OCI-LY1 (cell line): ENCODE results near the gene BHLHE40.

Experiments
- H2AFZ ChIP-seq: fragments of 200-600 bp; sonication (generic), shearing (Covaris generic); 2 replicates; pipeline ENCODE4 v1.6.0; 2014; ENCODE audit warnings: antibody characterized with exemption, mild to moderate bottlenecking, low read length
- H3F3A ChIP-seq: fragments of 200-600 bp; sonication (generic), shearing (Covaris generic); 2 replicates; pipeline ENCODE4 v1.6.0; 2014; ENCODE audit warnings: mild to moderate bottlenecking, antibody characterized with exemption, low read length, moderate library complexity; ENCODE audit not compliant: insufficient read depth
- H3K27ac ChIP-seq: fragments of 200-600 bp; sonication (generic); 2 replicates; pipeline ENCODE4 v1.5.1; 2014; ENCODE audit warnings: low read length, mixed run types, mild to moderate bottlenecking, low read depth; ENCODE audit not compliant: poor library complexity, severe bottlenecking
- H3K27me3 ChIP-seq: fragments of 200-600 bp; sonication (generic); 2 replicates; pipeline ENCODE4 v1.6.0; 2014; ENCODE audit warnings: antibody characterized with exemption, mild to moderate bottlenecking, low read length, moderate library complexity; ENCODE audit not compliant: insufficient read depth
- H3K36me3 ChIP-seq: fragments of 200-600 bp; sonication (generic); 2 replicates; pipeline ENCODE4 v1.6.1; 2014; ENCODE audit warnings: mild to moderate bottlenecking, antibody characterized with exemption, low read length, moderate library complexity, mixed read lengths; ENCODE audit not compliant: insufficient read depth
- H3K4me1 ChIP-seq: fragments of 200-600 bp; sonication (generic); 2 replicates; pipeline ENCODE4 v1.5.1; 2014; ENCODE audit warnings: mild to moderate bottlenecking, low read length, moderate library complexity; ENCODE audit not compliant: insufficient read depth, severe bottlenecking
- H3K4me2 ChIP-seq: fragments of 200-600 bp; sonication (generic), shearing (Covaris generic); 2 replicates; pipeline ENCODE4 v1.6.1; 2014; ENCODE audit warnings: low read length
- H3K4me3 ChIP-seq: fragments of 200-600 bp; sonication (generic); 2 replicates; pipeline ENCODE4 v1.5.1; 2014; ENCODE audit warnings: low read length, low read depth, mild to moderate bottlenecking, mixed read lengths; ENCODE audit not compliant: poor library complexity, severe bottlenecking
- H3K79me2 ChIP-seq: fragments of 200-600 bp; shearing (Covaris generic); 2 replicates; pipeline ENCODE4 v1.6.1; 2016; ENCODE audit warnings: mixed run types, low read length, mixed read lengths; ENCODE audit not compliant: insufficient read depth
- H3K9ac ChIP-seq: fragments of 200-600 bp; sonication (generic), shearing (Covaris generic); 2 replicates; pipeline ENCODE4 v1.6.1; 2014; ENCODE audit warnings: mild to moderate bottlenecking, low read length, mixed read lengths
- H3K9me2 ChIP-seq: fragments of 200-600 bp; sonication (generic), shearing (Covaris generic); 2 replicates; pipeline ENCODE4 v1.6.1; 2014; ENCODE audit warnings: low read depth, mild to moderate bottlenecking, low read length, mixed read lengths
- H3K9me3 ChIP-seq: fragments of 200-600 bp; shearing (Covaris generic); 2 replicates; pipeline ENCODE4 v1.6.1; 2014; ENCODE audit warnings: low read length, mixed read lengths
- H4K20me1 ChIP-seq: fragments of 200-600 bp; sonication (generic), shearing (Covaris generic); 2 replicates; pipeline ENCODE4 v1.6.0; 2016; ENCODE audit warnings: mild to moderate bottlenecking, low read length; ENCODE audit not compliant: insufficient read depth
- EZH2 ChIP-seq: fragments of 200-600 bp; sonication (generic), shearing (Covaris generic); IDR thresholded peaks from 2 replicates; pipeline ENCODE4 v1.8.0; 2017; ENCODE audit warnings: borderline replicate concordance, mixed run types, mild to moderate bottlenecking, antibody characterized with exemption, low read length, moderate library complexity, mixed read lengths
- TF ChIP-seq, protein P1 (sequence below): fragments of 200-600 bp; sonication (generic), shearing (Covaris generic); IDR thresholded peaks from 2 replicates; pipeline ENCODE4 v1.5.1; 2017; ENCODE audit warnings: mild to moderate bottlenecking, antibody characterized with exemption, low read length, moderate library complexity, mixed read lengths

The BHLHE40 gene

DNA sequence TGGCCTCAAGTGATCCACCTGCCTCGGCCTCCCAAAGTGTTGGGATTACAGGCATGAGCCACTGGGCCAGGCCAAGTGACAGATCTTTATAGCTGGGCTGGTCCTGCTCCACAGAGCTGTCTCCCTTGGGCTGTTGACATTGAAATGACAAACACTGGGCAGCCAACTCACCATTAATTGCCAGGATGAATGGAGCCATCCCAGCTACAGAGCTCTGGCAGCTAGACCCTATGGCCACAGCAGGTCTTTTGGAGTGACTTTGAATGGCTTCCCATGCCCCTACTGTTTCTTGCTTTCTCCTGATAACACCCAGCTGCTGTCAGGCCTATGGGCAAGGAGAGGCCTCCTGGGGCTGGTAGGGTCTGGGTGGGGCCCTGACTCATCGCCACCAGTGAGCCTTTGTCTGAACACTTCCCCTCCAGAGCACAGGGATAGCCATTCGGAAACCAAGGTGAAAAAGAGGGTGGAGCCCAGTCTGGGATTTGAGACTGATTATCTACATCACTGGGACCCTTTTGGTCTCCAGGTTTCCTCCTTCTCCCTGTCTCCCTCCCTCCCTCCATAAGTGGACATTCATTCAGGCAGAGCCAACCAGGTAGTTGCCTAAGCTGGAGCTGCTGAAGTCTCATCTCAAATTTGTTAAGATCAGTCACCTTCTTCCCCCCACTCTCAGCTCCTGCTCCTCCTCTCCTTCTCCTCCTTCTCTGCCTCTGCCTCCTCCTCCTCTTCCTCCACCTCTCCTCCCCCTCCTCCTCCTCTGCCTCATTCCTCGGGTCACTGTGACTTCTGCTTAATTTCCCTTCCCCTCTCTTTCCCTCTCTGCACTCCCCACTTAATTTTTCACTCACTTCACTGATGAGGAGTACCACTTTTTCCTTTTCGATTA lies 34.0 kb downstream of the BHLHE40 start:
- Histone ChIP-seq H3K9ac (no peak overlapping the region), H4K20me1 (no peaks in the 10 kb centered on the region), H3K4me3 (no peak overlapping the region), H3K36me3 (no peaks in the 10 kb centered on the region), H3F3A (no peaks in the 10 kb centered on the region), H3K79me2 (no peaks in the 10 kb centered on the region), H3K27me3 (peaks cover 4% of the 10 kb centered on the region; the same call in 1 of the 2 replicates), H3K4me2 (no peak overlapping the region), H3K9me3 (no peaks in the 10 kb centered on the region), H3K4me1 (peaks cover 10% of the 10 kb centered on the region), H2AFZ (no peak overlapping the region), H3K9me2 (no peaks in the 10 kb centered on the region), H3K27ac (no peak overlapping the region)
- no peak for TF ChIP-seq EZH2
- TF ChIP-seq, protein P1, sequence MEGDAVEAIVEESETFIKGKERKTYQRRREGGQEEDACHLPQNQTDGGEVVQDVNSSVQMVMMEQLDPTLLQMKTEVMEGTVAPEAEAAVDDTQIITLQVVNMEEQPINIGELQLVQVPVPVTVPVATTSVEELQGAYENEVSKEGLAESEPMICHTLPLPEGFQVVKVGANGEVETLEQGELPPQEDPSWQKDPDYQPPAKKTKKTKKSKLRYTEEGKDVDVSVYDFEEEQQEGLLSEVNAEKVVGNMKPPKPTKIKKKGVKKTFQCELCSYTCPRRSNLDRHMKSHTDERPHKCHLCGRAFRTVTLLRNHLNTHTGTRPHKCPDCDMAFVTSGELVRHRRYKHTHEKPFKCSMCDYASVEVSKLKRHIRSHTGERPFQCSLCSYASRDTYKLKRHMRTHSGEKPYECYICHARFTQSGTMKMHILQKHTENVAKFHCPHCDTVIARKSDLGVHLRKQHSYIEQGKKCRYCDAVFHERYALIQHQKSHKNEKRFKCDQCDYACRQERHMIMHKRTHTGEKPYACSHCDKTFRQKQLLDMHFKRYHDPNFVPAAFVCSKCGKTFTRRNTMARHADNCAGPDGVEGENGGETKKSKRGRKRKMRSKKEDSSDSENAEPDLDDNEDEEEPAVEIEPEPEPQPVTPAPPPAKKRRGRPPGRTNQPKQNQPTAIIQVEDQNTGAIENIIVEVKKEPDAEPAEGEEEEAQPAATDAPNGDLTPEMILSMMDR: no peak

DNA sequence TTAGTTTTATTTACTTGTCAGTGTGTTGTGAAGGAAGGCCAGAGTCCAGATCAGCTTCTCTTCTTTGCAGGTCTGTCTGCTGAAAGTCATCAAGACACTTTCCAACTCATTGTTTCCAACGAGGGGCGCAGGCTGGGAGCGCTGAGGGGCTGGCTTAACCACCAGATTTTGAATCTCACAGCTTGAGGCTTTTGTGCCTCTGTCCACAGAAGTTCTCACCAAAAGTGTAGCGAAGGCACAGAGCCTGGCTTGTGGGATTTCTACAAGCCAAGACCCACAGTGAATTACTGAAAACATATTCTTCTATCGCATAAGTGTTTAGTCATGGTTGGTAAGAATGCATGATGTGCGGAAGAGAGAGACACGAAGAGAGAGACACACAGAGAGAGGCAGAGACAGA lies 35.2 kb downstream of the BHLHE40 start:
- Histone ChIP-seq H3K79me2 (no peaks in the 10 kb centered on the region), H2AFZ (no peak overlapping the region), H3K4me1 (peaks cover 10% of the 10 kb centered on the region), H3K9me2 (no peaks in the 10 kb centered on the region), H3K4me2 (no peak overlapping the region), H3K27ac (no peak overlapping the region), H3K27me3 (peaks cover 4% of the 10 kb centered on the region; the same call in 1 of the 2 replicates), H3K9me3 (no peaks in the 10 kb centered on the region), H4K20me1 (no peaks in the 10 kb centered on the region), H3K4me3 (no peak overlapping the region), H3K36me3 (no peaks in the 10 kb centered on the region), H3K9ac (no peak overlapping the region), H3F3A (no peaks in the 10 kb centered on the region)
- TF ChIP-seq EZH2: no peak
- TF ChIP-seq, protein P1: no peak

DNA sequence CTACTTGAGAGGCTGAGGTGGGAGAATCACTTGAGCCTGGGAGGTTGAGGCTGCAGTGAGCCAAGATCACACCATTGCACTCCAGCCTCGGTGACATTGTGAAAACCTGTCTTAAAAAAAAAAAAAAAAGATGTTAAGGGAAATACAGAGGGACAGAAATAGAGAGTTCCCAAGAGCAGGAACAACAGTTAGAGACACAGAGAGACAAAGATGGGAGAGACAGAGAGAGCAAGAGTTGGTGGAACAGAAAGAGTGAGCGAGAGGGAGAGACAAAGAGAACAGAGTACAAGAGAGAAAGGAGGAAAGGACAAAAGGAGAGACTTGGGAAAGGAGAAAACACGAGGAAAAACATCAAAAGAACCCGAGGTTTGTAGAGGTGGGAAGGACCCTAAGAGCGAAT lies 35.8 kb downstream of the BHLHE40 start:
- Histone ChIP-seq H2AFZ (no peak overlapping the region), H3K4me2 (no peak overlapping the region)

More for the DNA sequence above, 35.8 kb downstream of the BHLHE40 start:
- Histone ChIP-seq H3K9me3 (no peaks in the 10 kb centered on the region), H3K9me2 (no peaks in the 10 kb centered on the region), H4K20me1 (no peaks in the 10 kb centered on the region), H3K9ac (no peak overlapping the region), H3K4me3 (no peak overlapping the region), H3K27me3 (peaks cover 4% of the 10 kb centered on the region; the same call in 1 of the 2 replicates), H3K79me2 (no peaks in the 10 kb centered on the region), H3K36me3 (no peaks in the 10 kb centered on the region), H3K27ac (no peak overlapping the region), H3K4me1 (peaks cover 10% of the 10 kb centered on the region), H3F3A (no peaks in the 10 kb centered on the region)
- TF ChIP-seq EZH2: no peak
